A549 (cell line): Measurements from ENCODE around the gene HSPA4. TPM values are rescaled to one million over a fixed set of nuclear protein-coding genes. Genes with fewer than 3 reads are reported as not detected.

Experiments used
- ATAC-seq, 2 experiments: fragments of 200-7000 bp in 1 of 2; fragments of >200 bp in 1 of 2; cut with Nextera tagmentation in 1 of 2; cut with Tn5 transposase in 1 of 2; 3 replicates each; pipeline versions ENCODE4 v1.8.0 to v1.9.1; 2018 to 2020; ENCODE audit warnings: mild to moderate bottlenecking in 1 of 2, moderate library complexity in 1 of 2
- CTCF ChIA-PET: fragments of 300-600 bp; sonication (Branson Sonifier 250); formaldehyde crosslinking; extraction: SDS; loops from one replicate; lab custom pipeline; 2021; ENCODE audit warnings: antibody characterized with exemption, inconsistent platforms; lab: Yijun Ruan, JAX
- POLR2A ChIA-PET: fragments of 350-600 bp; formaldehyde crosslinking; extraction: SDS; loops from one replicate; lab custom pipeline; 2021; ENCODE audit warnings: antibody characterized with exemption, inconsistent platforms; lab: Yijun Ruan, JAX
- DNase-seq, 2 experiments: peaks; one replicate each; pipeline versions ENCODE4 v3.0.0 to v3.0.0-alpha.2; 2011 to 2016; ENCODE audit warnings: low read depth in 1 of 2, low spot score in 1 of 2
- FAIRE-seq: peaks from 2 replicates; lab custom pipeline; 2011; peaks lifted over from hg19 to GRCh38; lab: Jason Lieb, UNC
- H3K27ac ChIP-seq, 2 experiments: fragments of >200 bp; sonication (Bioruptor Twin); formaldehyde crosslinking; 3 replicates each; pipeline ENCODE4 v1.5.1; 2016 to 2017
- H3K4me1 ChIP-seq: fragments of >200 bp; sonication (Bioruptor Twin); formaldehyde crosslinking; 3 replicates; pipeline ENCODE4 v1.6.1; 2016
- H3K4me2 ChIP-seq: fragments of >200 bp; sonication (Bioruptor Twin); formaldehyde crosslinking; 3 replicates; pipeline ENCODE4 v1.6.1; 2016
- H3K4me3 ChIP-seq: fragments of >200 bp; sonication (Bioruptor Twin); formaldehyde crosslinking; 3 replicates; pipeline ENCODE4 v1.5.1; 2016
- H3K9me3 ChIP-seq: fragments of >200 bp; sonication (Bioruptor Twin); formaldehyde crosslinking; 3 replicates; pipeline ENCODE4 v1.6.1; 2016
- BHLHE40 ChIP-seq: IDR thresholded peaks from 2 replicates; pipeline ENCODE4 v1.6.1; 2012; ENCODE audit warnings: low read depth, low read length, inconsistent platforms
- CBX2 ChIP-seq: fragments of 200-600 bp; sonication (generic); IDR thresholded peaks from 2 replicates; pipeline ENCODE4 v1.6.1; 2016; ENCODE audit warnings: low read depth, mild to moderate bottlenecking, borderline replicate concordance
- CEBPB ChIP-seq, 2 experiments: fragments of >200 bp in 1 of 2; sonication (Bioruptor Twin) in 1 of 2; formaldehyde crosslinking in 1 of 2; IDR thresholded peaks; 2 replicates each; pipeline ENCODE4 v1.6.1; 2012 to 2016
- CHD4 ChIP-seq: fragments of 200-600 bp; sonication (generic); IDR thresholded peaks from 2 replicates; pipeline ENCODE4 v1.6.1; 2016; ENCODE audit warnings: antibody characterized with exemption, mild to moderate bottlenecking, borderline replicate concordance
- EHF ChIP-seq: fragments of 250-450 bp; sonication (Bioruptor Pico); IDR thresholded peaks from 2 replicates; pipeline ENCODE4 v1.5.0; 2020; ENCODE audit warnings: mild to moderate bottlenecking
- EHMT2 ChIP-seq: fragments of 200-600 bp; sonication (generic); IDR thresholded peaks from 2 replicates; pipeline ENCODE4 v1.6.1; 2016; ENCODE audit warnings: antibody characterized with exemption, low read depth, mild to moderate bottlenecking, moderate library complexity
- ESRRA ChIP-seq: fragments of 150-350 bp; IDR thresholded peaks from 2 replicates; pipeline ENCODE4 v1.6.1; 2014; ENCODE audit warnings: mild to moderate bottlenecking, low read length, borderline replicate concordance
- FOSB ChIP-seq: fragments of 250-450 bp; sonication (Bioruptor Pico); IDR thresholded peaks from 2 replicates; pipeline ENCODE4 v1.5.0; 2020; ENCODE audit warnings: mild to moderate bottlenecking, moderate library complexity
- FOXS1 ChIP-seq: fragments of 250-450 bp; sonication (Bioruptor Pico); IDR thresholded peaks from 2 replicates; pipeline ENCODE4 v1.5.0; 2020; ENCODE audit warnings: mild to moderate bottlenecking, moderate library complexity
- GATA3 ChIP-seq: IDR thresholded peaks from 2 replicates; pipeline ENCODE4 v1.6.1; 2012; ENCODE audit warnings: borderline replicate concordance
- HDAC2 ChIP-seq: fragments of 200-600 bp; sonication (generic); IDR thresholded peaks from 2 replicates; pipeline ENCODE4 v1.6.1; 2016
- HEYL ChIP-seq: fragments of 250-450 bp; sonication (Bioruptor Pico); IDR thresholded peaks from 2 replicates; pipeline ENCODE4 v1.8.0; 2021; ENCODE audit warnings: mild to moderate bottlenecking, moderate library complexity
- HOXA7 ChIP-seq: fragments of 250-450 bp; sonication (Bioruptor Pico); IDR thresholded peaks from 2 replicates; pipeline ENCODE4 v1.5.0; 2020; ENCODE audit warnings: mild to moderate bottlenecking, moderate library complexity
- JUN ChIP-seq, 2 experiments: fragments of >200 bp; sonication (Bioruptor Twin); formaldehyde crosslinking; IDR thresholded peaks; 2 replicates in 1 of 2; 3 replicates in 1 of 2; pipeline ENCODE4 v1.6.1; 2016 to 2017
- PBX3 ChIP-seq: IDR thresholded peaks from 2 replicates; pipeline ENCODE4 v1.6.1; 2012
- RAD21 ChIP-seq, 2 experiments: fragments of >200 bp in 1 of 2; sonication (Bioruptor Twin) in 1 of 2; formaldehyde crosslinking in 1 of 2; IDR thresholded peaks in 1 of 2; conservative IDR thresholded peaks in 1 of 2; 2 replicates in 1 of 2; 3 replicates in 1 of 2; pipeline ENCODE4 v1.6.1; 2012 to 2018; ENCODE audit warnings: inconsistent platforms in 1 of 2
- RFX5 ChIP-seq: fragments of 450-650 bp; IDR thresholded peaks from 2 replicates; pipeline ENCODE4 v1.7.1; 2014; ENCODE audit warnings: antibody characterized with exemption, mild to moderate bottlenecking, moderate library complexity
- SREBF2 ChIP-seq: fragments of 450-650 bp; IDR thresholded peaks from 2 replicates; pipeline ENCODE4 v1.6.1; 2014; ENCODE audit warnings: mild to moderate bottlenecking, moderate library complexity
- WGBS: methylation state at CpG from one replicate; pipeline ENCODE4 v1.1.6; 2017; ENCODE audit errors: missing lambda C conversion rate; 5-methylcytosine and 5-hydroxymethylcytosine counted together
- polyA plus RNA-seq, 4 experiments: library from polyadenylated mRNA; depleted of rRNA in 3 of 4; stranded (reverse); fragments of >200 nt; fragmentation: RNase III in 1 of 4; extraction: RNeasy Plus Mini Kit Qiagen cat#74134 plus additional on column Dnase treatment in 1 of 4; gene quantifications; 2 replicates in 3 of 4; 3 replicates in 1 of 4; pipeline ENCODE4 v1.2.3, GENCODE V29; 2011 to 2017
- TF ChIP-seq, protein P1 (sequence below): fragments of 250-450 bp; sonication (Bioruptor Pico); IDR thresholded peaks from 2 replicates; pipeline ENCODE4 v1.5.0; 2021; ENCODE audit warnings: mild to moderate bottlenecking, moderate library complexity, borderline replicate concordance

HSPA4 gene
- polyA plus RNA-seq, 2 of the 4 experiments (the other 2 are of a cell fraction), result 160 to 166 TPM

GRCh38 chr5:133147815-133148567 is 96.2 kb downstream of the HSPA4 start (continued):
- TF ChIP-seq, protein P1, sequence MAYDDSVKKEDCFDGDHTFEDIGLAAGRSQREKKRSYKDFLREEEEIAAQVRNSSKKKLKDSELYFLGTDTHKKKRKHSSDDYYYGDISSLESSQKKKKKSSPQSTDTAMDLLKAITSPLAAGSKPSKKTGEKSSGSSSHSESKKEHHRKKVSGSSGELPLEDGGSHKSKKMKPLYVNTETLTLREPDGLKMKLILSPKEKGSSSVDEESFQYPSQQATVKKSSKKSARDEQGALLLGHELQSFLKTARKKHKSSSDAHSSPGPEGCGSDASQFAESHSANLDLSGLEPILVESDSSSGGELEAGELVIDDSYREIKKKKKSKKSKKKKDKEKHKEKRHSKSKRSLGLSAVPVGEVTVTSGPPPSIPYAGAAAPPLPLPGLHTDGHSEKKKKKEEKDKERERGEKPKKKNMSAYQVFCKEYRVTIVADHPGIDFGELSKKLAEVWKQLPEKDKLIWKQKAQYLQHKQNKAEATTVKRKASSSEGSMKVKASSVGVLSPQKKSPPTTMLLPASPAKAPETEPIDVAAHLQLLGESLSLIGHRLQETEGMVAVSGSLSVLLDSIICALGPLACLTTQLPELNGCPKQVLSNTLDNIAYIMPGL (CRISPR knock-in tag), result no peak
- no peak for TF ChIP-seq RAD21 (conservative IDR thresholded peaks at IDR 0.05 in 1 of 2, IDR thresholded peaks at IDR 0.05 in 1 of 2)
- TF ChIP-seq RFX5, result no peak
- no peak for TF ChIP-seq EHF (CRISPR knock-in tag)
- TF ChIP-seq PBX3, result no peak

DNA sequence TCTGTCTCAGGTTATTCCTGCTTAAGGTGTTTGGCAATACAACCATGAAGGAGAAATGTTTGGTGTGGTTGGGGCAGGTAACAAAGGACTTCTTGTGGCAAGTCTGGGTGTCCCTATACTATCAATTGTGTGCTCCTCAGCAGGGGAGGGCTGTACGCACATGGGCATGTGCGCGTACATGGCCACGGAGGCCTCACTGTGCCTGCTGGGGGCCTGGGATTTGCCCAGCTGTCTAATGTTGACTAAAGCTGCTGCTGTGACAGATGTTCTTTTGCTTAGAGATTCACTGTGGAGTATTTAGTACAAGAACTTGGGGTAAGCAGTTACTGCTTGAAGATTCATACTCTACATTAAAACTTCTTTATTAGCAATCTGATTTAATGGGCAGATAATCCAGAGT is 97.5 kb downstream of the HSPA4 start:
- DNase-seq, result no peak
- TF ChIP-seq JUN (IDR thresholded peaks at IDR 0.05), result no peak
- no peak for TF ChIP-seq HDAC2
- TF ChIP-seq FOSB (CRISPR knock-in tag), result no peak
- no peak for TF ChIP-seq HEYL (CRISPR knock-in tag)
- ChIA-PET CTCF (interaction anchor here (1.1 to 1.8 kb wide), 6 partner anchors 9 to 138 kb away, joined by 3 to 6 read pairs (median 3); no protein-coding TSS in a partner anchor), POLR2A (no interaction called here)
- ATAC-seq, result no peak
- Histone ChIP-seq H3K9me3 (no peaks in the 10 kb centered on the region), H3K4me1 (no peaks in the 10 kb centered on the region), H3K4me3 (no peak overlapping the region), H3K4me2 (no peak overlapping the region), H3K27ac (no peak overlapping the region)
- no peak for FAIRE-seq
- WGBS, result 95% methylated on average over 4 of the region's 4 CpGs

DNA sequence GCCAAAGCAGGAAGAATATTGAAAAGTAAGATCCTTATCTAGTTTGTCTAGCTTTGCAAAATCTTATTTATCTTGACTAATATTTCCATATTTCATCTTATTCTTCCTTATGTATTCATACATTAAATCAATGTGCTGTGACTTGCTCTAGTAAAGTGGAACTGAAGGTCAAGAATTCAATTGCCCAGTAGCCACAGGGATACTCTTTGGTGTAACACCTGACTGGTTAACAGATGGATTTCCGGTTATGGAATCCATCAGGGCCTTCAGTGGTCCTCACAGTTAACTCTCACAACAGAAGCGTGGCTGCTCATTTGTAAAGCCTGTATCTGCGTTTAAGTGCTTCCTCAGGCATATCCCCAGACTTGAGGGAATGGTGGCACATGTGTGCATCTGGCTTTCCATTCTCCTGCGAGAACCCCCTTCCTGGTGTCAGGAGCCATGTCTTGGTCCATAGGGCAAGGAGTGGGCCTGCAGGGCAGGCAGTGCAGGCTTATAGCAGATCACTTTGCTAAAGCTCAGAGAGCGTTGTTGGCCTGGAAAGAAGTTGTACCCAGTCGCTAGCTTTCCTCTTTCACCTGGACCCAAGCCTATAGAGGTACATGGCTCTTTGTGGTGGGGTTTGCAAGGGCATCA is 99.2 kb downstream of the HSPA4 start:
- TF ChIP-seq CEBPB (IDR thresholded peaks at IDR 0.05), result no peak
- TF ChIP-seq CHD4, result no peak
- no peak for TF ChIP-seq BHLHE40
- no peak for TF ChIP-seq FOXS1 (CRISPR knock-in tag)
- TF ChIP-seq JUN (IDR thresholded peaks at IDR 0.05), result no peak
- no peak for TF ChIP-seq CBX2
- TF ChIP-seq SREBF2, result no peak
- no peaks in the 10 kb centered on the region for H3K9me3 ChIP-seq
- H3K27ac ChIP-seq, result no peak overlapping the region
- no peak overlapping the region for H3K4me2 ChIP-seq
- 90% methylated on average over 6 of the region's 6 CpGs for WGBS
- FAIRE-seq, result no peak
- DNase-seq, result no peak
- H3K4me3 ChIP-seq, result no peak overlapping the region
- ATAC-seq, result no peak
- CTCF ChIA-PET, result interaction anchor here (0.6 to 1.3 kb wide), 5 partner anchors 8 to 136 kb away, joined by 3 to 4 read pairs (median 3); no protein-coding TSS in a partner anchor
- POLR2A ChIA-PET, result no interaction called here
- H3K4me1 ChIP-seq, result no peaks in the 10 kb centered on the region

DNA sequence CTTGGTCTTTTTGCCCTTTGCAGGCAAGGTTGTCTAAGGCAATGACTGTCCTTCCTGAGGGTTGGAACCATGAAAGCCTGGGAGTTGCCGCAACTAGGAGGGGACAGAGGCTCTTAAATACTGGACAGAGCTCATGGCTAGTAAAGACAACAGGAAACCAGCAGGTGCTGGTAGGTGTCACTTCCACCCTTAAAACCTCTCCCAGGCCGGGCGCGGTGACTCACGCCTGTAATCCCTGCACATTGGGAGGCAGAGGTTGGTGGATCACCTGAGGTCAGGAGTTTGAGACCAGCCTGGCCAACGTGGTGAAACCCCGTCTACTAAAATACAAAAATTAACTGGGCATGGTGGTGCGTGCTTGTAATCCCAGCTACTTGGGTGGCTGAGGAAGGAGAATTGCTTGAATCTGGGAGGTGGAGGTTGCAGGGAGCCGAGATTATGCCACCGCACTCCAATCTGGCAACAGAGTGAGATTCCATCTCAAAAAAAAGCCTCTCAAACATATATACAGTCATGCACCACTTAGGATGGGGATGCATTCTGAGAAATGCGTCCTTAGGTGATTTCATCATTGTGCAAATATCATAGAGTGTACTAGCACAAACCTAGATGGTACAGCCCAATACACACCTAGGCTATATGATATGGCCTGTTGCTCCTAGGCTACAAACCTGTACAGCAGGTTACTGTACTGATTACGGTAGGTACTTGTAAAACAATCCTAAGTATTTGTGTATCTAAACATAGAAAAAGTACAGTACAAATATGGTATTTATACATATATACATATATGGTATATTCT is 102.7 kb downstream of the HSPA4 start:
- CTCF ChIA-PET, result interaction anchor here (2.2 kb wide), 1 partner anchor 94 kb away, joined by 6 read pairs; no protein-coding TSS in a partner anchor
- Histone ChIP-seq H3K4me3 (no peak overlapping the region), H3K27ac (no peak overlapping the region), H3K4me2 (no peak overlapping the region), H3K4me1 (no peaks in the 10 kb centered on the region), H3K9me3 (no peaks in the 10 kb centered on the region)
- POLR2A ChIA-PET, result no interaction called here
- ATAC-seq (no peak), DNase-seq (no peak), FAIRE-seq (no peak)
- WGBS, result 75% methylated on average over 12 of the region's 12 CpGs
- no peak for TF ChIP-seq HOXA7 (CRISPR knock-in tag)
- no peak for TF ChIP-seq EHMT2
- no peak for TF ChIP-seq GATA3
- no peak for TF ChIP-seq ESRRA
- TF ChIP-seq, all 56 proteins: peak for 0
